HCT116 (cell line): Measurements from ENCODE around the gene POLR2J. TPM values are rescaled to one million over a fixed set of nuclear protein-coding genes. Genes with fewer than 3 reads are reported as not detected.
"Not testable (repeated sequence)": the region's sequence is repeated elsewhere in the genome, so short reads cannot be mapped to it uniquely, and the experiment has no call there.

ENCODE experiments used
- ATAC-seq: fragments of 200-7000 bp; cut with Tn5 transposase; 2 replicates; pipeline ENCODE4 v1.9.1; 2020; ENCODE audit warnings: mild to moderate bottlenecking, moderate library complexity
- BruUV-seq: library from RNA; stranded (reverse); fragments of 400-500 nt; replicated peaks from 2 replicates; lab custom pipeline; 2021; lab: Mats Ljungman, UMichigan
- CTCF ChIA-PET: fragments of 300-600 bp; sonication (Branson Sonifier 250); formaldehyde crosslinking; loops from one replicate; lab custom pipeline; 2021; ENCODE audit warnings: antibody characterized with exemption; lab: Charles Lee
- POLR2A ChIA-PET: fragments of 300-600, 350-600 bp; sonication (Branson Sonifier 250); formaldehyde crosslinking; loops from one replicate; lab custom pipeline; 2021; ENCODE audit warnings: antibody characterized with exemption; lab: Charles Lee
- RAD21 ChIA-PET, 2 experiments: fragments of 300-600 bp; sonication (Branson Sonifier 250); formaldehyde crosslinking; loops; one replicate each; lab custom pipeline; 2023; ENCODE audit warnings: low total read pairs in 2 of 2; ENCODE audit not compliant: uncharacterized antibody in 2 of 2, unreplicated experiment in 2 of 2, low non-redundant PET in 1 of 2; lab: Charles Lee
- DNase-seq: peaks from one replicate; pipeline ENCODE4 v3.0.0-alpha.2; 2010; ENCODE audit warnings: low read depth, low spot score
- H2AFZ ChIP-seq: fragments of 200-600 bp; shearing (Covaris generic), sonication (generic); 2 replicates; pipeline ENCODE4 v1.6.1; 2017; ENCODE audit warnings: low read depth, mixed run types, mixed read lengths, antibody characterized with exemption, low read length; ENCODE audit not compliant: poor library complexity, severe bottlenecking
- H3K27ac ChIP-seq: 2 replicates; pipeline ENCODE4 v1.5.1; 2012; ENCODE audit warnings: low read depth, low read length
- H3K27me3 ChIP-seq: fragments of 200-600 bp; sonication (generic); 2 replicates; pipeline ENCODE4 v1.6.1; 2016; ENCODE audit warnings: mixed run types, low read length, mixed read lengths; ENCODE audit not compliant: insufficient read depth
- H3K36me3 ChIP-seq, 2 experiments: fragments of 200-500 bp in 1 of 2; fragments of 200-600 bp in 1 of 2; sonication (Bioruptor generic) in 1 of 2; sonication (generic) in 1 of 2; 2 replicates each; pipeline versions ENCODE4 v1.5.1 to v1.6.1; 2014 to 2016; ENCODE audit warnings: low read length in 2 of 2, inconsistent platforms in 1 of 2, mixed read lengths in 1 of 2, mixed run types in 1 of 2; ENCODE audit not compliant: insufficient read depth in 2 of 2, control insufficient read depth in 1 of 2
- H3K4me1 ChIP-seq, 2 experiments: fragments of 200-600 bp in 1 of 2; sonication (generic) in 1 of 2; 2 replicates each; pipeline versions ENCODE4 v1.5.1 to v1.6.1; 2012 to 2017; ENCODE audit warnings: low read length in 2 of 2, inconsistent platforms in 1 of 2, mild to moderate bottlenecking in 1 of 2, mixed read lengths in 1 of 2, mixed run types in 1 of 2, moderate library complexity in 1 of 2; ENCODE audit not compliant: insufficient read depth in 2 of 2, control insufficient read depth in 1 of 2
- H3K4me2 ChIP-seq: fragments of 200-600 bp; sonication (generic); 2 replicates; pipeline ENCODE4 v1.6.1; 2017; ENCODE audit warnings: mixed run types, low read length, mixed read lengths
- H3K4me3 ChIP-seq, 2 experiments: fragments of 200-600 bp in 1 of 2; sonication (generic) in 1 of 2; replicated peaks in 1 of 2; 2 replicates each; pipeline ENCODE4 v1.5.1; 2011 to 2016; ENCODE audit warnings: low read length in 2 of 2, control low read depth in 1 of 2, low read depth in 1 of 2, mild to moderate bottlenecking in 1 of 2, mixed read lengths in 1 of 2, mixed run types in 1 of 2
- H3K79me2 ChIP-seq: fragments of 200-600 bp; sonication (generic); 2 replicates; pipeline ENCODE4 v1.6.1; 2017; ENCODE audit warnings: mild to moderate bottlenecking, mixed run types, low read length, moderate library complexity, mixed read lengths; ENCODE audit not compliant: insufficient read depth
- H3K9ac ChIP-seq: fragments of 200-600 bp; sonication (generic); 2 replicates; pipeline ENCODE4 v1.6.1; 2016; ENCODE audit warnings: low read length, mixed read lengths
- H3K9me2 ChIP-seq: fragments of 200-600 bp; sonication (generic), shearing (Covaris generic); 2 replicates; pipeline ENCODE4 v1.6.1; 2017; ENCODE audit warnings: mixed run types, mild to moderate bottlenecking, moderate library complexity; ENCODE audit not compliant: insufficient read depth
- H3K9me3 ChIP-seq, 2 experiments: fragments of 200-500 bp in 1 of 2; fragments of 200-600 bp in 1 of 2; sonication (Bioruptor generic) in 1 of 2; sonication (generic) in 1 of 2; 2 replicates each; pipeline ENCODE4 v1.6.1; 2014 to 2017; ENCODE audit warnings: low read length in 2 of 2, mixed read lengths in 2 of 2, inconsistent platforms in 1 of 2, low read depth in 1 of 2, mild to moderate bottlenecking in 1 of 2, mixed run types in 1 of 2, moderate library complexity in 1 of 2; ENCODE audit not compliant: control insufficient read depth in 1 of 2, insufficient read depth in 1 of 2
- H4K20me1 ChIP-seq: fragments of 200-600 bp; sonication (generic), shearing (Covaris generic); 2 replicates; pipeline ENCODE4 v1.6.1; 2017; ENCODE audit warnings: mixed run types, mild to moderate bottlenecking, moderate library complexity; ENCODE audit not compliant: insufficient read depth
- intact Hi-C: fragments of 100-400 bp; cut with micrococcal nuclease; formaldehyde crosslinking; loops from 2 replicates; pipeline ENCODE4 v1.10.0; 2022
- total RNA-seq: library from RNA; stranded (reverse); gene quantifications from one replicate; pipeline ENCODE4 v1.2.1, GENCODE V29; 2021; ENCODE audit not compliant: unreplicated experiment

POLR2J gene
- total RNA-seq, 1 experiment from 2014 or later = 54.9 TPM

DNA sequence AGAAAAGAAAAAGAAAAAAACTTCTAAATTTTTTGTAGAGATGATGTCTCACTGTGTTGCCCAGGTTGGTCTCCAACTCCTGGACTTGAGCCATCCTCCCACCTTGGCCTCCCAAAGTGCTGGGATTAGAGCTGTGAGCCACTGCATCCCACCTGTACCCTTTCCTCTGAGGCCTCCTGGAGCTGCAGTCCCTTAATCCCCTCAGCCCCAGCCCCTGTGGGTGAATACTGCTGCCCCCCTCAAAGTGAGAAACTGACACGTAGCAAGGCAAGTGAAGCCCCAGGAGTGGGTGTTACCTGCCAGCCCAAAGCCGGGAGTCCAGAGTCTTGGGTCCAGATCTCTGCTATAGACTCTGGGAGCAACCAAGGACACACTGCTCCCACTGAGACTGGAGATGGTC is 46.1 kb upstream of the POLR2J start:
- POLR2A ChIA-PET, H4K20me1 ChIP-seq, H3K9me3 ChIP-seq, H3K9me2 ChIP-seq, H3K79me2 ChIP-seq, CTCF ChIA-PET, H2AFZ ChIP-seq, H3K27me3 ChIP-seq, DNase-seq, H3K4me3 ChIP-seq, RAD21 ChIA-PET, intact Hi-C loops, BruUV-seq, H3K4me1 ChIP-seq, H3K9ac ChIP-seq, H3K27ac ChIP-seq, H3K4me2 ChIP-seq, H3K36me3 ChIP-seq: not testable (repeated sequence)
- peak; percentile 21; the same call in 1 of the 2 replicates for ATAC-seq

DNA sequence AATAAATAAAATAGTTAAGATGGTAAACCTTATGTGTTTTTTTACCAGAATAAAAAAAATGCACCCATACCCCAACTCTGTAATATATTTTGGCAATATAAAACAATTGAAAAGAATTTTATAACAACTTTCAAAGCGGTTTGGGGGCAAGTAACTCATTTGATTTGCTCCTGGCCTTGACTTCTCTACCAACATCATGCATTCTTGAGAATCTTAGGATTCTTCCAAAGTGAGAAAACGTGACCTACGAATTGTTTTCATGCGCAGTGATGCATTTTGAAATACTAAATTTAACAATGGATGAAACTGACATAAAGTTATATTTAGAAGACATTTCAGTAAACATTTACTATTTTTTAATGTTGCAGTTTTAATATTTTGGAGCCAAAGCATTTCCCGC is 42.1 kb upstream of the POLR2J start:
- BruUV-seq, H3K27me3 ChIP-seq, DNase-seq, H3K4me3 ChIP-seq, intact Hi-C loops, H3K9me3 ChIP-seq, H3K9me2 ChIP-seq, H3K79me2 ChIP-seq, H3K36me3 ChIP-seq, ATAC-seq, POLR2A ChIA-PET, H3K9ac ChIP-seq, H3K4me1 ChIP-seq, H3K4me2 ChIP-seq, H3K27ac ChIP-seq, RAD21 ChIA-PET, CTCF ChIA-PET, H4K20me1 ChIP-seq, H2AFZ ChIP-seq: not testable (repeated sequence)

DNA sequence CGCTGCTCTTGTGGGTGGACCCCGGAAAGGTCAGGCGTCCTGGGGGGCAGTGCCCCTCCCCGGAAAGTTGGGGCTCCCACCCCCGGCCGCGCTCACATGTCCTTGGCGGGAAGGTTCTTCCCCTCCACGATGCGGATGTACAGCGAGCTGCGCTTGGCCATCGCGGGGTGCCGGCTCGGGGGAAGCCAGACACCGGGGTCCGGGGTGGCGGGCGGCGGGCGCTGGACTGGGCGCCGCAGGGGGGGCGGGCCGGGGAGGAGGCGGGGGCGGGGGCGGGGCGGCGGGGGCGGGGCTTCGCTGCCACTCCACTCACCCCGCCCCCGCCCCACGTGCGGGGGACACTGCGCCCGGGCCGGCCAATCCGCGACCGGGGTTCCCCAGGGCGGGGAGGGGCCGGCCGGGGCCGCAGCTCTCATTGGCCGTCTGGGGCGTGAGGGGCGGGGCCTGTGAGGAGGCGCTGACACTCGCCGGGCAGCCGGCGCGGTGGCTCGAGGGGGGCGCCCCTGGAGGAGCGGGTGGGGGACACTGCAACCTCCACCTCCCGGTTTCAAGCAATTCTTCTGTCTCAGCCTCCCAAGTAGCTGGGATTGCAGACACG is 38.9 kb upstream of the POLR2J start, which contains the start of gene RASA4B:
Gene RASA4B (minus strand): TSS at position 228 of the 598 bp plus-strand sequence. CDS start 67 bp downstream, at position 161.
- H3K9ac ChIP-seq, H2AFZ ChIP-seq, BruUV-seq, H3K79me2 ChIP-seq, H3K36me3 ChIP-seq, H3K9me3 ChIP-seq, H3K4me1 ChIP-seq, H3K4me2 ChIP-seq, CTCF ChIA-PET, H4K20me1 ChIP-seq, H3K9me2 ChIP-seq, DNase-seq, H3K27ac ChIP-seq, RAD21 ChIA-PET, H3K27me3 ChIP-seq, POLR2A ChIA-PET, intact Hi-C loops, H3K4me3 ChIP-seq: not testable (repeated sequence)
- peak; percentile 99 for ATAC-seq

DNA sequence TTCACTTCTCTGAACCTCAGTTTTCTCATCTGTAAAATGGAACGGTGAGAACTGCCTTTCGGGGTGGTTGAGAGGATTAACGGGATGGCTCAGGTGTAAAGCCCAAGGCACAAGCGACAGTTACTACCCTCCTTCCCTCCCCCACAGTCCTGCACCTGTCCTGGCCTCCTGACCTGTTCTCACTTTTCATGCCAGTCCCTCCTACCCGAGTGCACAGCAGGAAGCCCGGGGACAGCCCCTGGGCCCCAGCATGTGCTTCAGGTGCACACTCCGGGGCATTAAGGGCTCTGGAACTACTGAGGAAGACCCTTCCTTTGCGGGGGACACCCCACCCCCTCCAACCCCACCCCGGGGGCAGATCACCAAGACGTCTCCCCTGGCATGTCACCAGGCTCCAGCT is 38.2 kb upstream of the POLR2J start:
- BruUV-seq, H3K9me3 ChIP-seq, H3K9me2 ChIP-seq, H3K4me1 ChIP-seq, H3K9ac ChIP-seq, H3K4me2 ChIP-seq, H3K27ac ChIP-seq, H2AFZ ChIP-seq, intact Hi-C loops, RAD21 ChIA-PET, CTCF ChIA-PET, H3K79me2 ChIP-seq, H3K36me3 ChIP-seq, H3K4me3 ChIP-seq, H3K27me3 ChIP-seq, POLR2A ChIA-PET, ATAC-seq, DNase-seq, H4K20me1 ChIP-seq: not testable (repeated sequence)
